Measurements from ENCODE around the gene SIN3A.
"Not testable (repeated sequence)": the region's sequence is repeated elsewhere in the genome, so short reads cannot be mapped to it uniquely, and the experiment has no call there.

The SIN3A gene

DNA sequence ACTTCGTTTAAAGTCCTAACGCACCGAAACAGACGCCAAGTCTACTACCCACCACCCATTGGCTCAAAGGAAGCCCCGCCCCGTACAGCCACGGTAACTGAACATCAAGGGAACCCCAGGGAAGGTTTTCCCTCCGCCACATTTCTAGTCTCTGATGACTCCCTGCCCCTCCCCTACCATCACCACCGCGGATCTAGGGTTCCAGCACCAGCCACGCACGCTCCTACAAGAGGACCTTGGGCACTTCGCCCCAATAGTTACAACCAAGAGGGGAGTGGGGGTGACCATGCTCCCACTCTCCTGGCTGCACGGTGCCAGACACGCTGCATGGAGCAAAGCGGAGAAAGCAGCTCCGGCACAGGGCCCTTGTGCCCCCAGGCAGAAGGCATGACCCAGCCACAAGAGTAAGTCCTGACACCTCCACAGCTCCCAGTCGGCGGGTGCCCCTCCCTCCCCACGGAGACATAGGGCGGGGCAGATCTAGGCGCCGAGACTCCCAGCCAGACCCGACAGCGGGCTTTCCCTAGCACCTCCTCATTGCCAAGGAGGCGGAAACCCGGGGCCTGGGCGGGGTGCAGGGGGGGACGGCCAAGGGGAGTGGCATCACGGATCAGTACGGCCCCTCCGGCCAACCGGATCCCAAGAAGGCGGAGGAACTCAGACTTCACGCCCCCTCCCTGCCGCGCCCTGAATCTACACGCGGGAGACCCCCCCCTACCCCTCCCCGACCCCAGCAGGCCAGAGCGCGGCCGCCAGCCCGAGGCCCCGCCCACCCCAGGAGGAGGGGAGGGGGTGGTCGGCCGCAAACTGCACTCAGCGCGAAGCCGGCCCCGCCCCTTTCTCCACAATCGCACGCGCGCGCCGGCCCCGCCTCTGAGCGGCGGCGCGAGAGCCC lies 936 bp downstream of the SIN3A start:
- ATAC-seq (peak; percentile 43), DNase-seq (peak; percentile 98)

DNA sequence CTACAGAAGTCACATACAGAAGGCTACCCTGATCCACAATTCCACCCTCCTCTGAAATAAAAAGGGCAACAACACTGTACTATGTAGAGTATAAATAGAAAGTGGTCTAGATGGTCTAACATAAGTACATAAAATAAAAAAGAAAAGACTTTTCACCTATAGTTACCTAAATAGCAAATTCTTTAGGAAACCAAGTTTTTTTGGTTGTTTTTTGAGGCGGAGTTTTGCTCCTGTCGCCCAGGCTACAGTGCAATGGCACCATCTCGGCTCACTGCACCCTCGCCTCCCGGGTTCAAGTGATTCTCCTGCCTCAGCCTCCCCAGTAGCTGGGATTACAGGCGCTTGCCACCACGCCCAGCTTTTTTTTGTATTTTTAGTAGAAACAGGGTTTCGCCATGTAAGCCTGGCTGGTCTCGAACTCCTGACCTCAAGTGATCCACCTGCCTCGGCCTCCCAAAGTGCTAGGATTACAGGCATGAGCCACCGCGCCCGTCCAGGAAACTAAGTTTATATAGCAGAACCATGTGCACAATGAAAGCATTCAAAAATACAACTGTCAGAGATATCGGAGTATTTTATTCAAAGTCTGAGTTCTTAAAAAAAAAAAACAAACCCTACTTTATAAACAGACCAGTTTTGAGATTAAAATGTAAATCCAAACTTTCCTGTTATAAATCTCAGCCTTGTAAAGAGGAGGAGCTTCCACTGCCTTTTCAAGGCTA lies 1.7 kb downstream of the SIN3A start:
- ATAC-seq (no peak), DNase-seq (no peak)

DNA sequence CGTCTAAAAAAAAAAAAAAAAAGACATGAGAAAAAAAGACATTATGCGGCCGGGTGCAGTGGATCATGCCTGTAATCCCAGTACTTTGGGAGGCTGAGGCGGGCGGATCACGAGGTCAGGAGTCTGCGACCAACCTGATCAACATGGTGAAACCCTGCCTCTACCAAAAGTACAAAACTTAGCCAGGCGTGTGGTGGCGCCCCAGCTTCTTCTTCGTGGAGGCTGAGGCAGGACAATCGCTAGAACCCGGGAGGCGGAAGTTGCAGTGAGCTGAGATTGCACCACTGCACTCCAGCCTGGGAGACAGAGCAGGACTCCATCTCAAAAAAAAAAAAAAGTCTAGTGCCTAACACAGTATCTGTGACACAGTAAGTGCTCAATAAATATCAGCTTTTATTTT lies 3.3 kb downstream of the SIN3A start:
- not testable (repeated sequence) for ATAC-seq, DNase-seq

DNA sequence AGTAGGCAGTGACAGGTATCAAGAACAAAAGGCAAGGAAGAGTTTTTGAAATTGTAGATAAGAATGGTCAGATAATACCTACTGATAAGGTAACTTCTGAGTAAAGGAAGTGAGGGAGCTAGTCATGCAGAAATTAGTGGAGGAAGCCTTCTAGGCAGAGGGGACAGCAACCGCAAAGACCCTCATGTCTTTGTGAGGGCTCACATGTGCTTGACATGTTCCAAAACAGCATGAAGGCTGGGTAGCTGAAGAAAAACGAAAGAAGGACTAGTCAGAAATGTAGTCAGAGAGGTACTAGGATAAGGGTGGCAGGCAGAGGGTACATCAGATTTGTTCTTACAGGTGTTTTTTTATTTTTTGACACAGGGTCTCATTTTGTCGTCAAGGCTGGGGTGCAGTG lies 5.3 kb downstream of the SIN3A start:
- ATAC-seq (no peak), DNase-seq (no peak)

DNA sequence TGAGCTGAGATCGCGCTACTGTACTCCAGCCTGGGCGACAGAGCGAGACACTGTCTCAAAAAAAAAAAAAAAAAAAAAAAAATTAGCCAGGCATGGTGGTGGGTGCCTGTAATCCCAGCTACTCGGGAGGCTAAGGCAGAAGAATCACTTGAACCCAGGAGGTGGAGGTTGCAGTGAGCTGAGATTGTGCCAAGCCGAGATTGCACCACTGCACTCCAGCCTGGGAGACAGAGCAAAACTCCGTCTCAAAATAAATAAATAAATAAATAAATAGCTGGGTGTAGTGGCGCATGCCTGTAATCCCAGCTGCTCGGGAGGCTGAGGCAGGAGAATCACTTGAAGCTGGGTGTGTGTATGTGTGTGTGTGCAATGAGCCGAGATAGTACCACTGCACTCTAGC lies 6.2 kb downstream of the SIN3A start:
- DNase-seq: not testable (repeated sequence)

DNA sequence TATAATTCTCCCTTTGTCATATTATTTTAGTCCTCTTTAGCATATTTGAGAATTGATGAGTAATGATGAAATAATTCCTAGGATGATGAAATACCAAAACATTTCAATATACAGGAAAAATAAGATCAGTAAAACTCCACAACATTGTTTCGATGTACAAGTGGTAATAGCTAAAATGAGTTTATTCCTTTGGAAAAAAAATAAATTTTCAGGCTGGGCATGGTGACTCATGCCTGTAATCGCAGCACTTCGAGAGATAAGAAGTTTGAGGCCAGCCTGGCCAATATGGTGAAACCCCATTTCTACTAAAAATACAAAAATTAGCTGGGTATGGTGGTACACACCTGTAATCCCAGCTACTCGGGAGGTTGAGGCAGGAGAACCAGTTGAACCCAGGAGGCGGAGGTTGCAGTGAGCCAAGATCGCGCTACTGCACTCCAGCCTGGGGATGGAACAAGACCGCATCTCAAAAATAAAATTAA lies 7.5 kb downstream of the SIN3A start:
- not testable (repeated sequence) for DNase-seq, ATAC-seq

More for the DNA sequence above, 6.2 kb downstream of the SIN3A start:
- not testable (repeated sequence) for ATAC-seq

DNA sequence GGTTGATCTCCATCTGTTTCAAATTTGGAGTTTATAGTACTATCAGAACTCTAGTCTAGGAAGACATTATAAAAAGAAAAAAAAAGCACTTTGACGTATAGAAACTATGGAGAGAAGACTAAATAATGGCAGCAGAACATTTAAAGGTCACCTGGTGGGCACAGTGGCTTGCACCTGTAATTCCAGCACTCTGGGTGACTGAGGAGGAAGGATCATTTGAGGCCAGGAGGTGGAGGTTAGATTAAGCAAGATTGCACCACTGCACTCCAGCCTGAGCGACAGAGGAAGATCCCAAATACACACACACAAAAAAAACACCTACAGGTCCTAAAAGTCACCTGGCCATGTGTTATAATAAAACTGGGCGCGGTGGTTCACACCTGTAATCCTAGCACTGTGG lies 13.8 kb downstream of the SIN3A start:
- ATAC-seq (no peak), DNase-seq (no peak)

DNA sequence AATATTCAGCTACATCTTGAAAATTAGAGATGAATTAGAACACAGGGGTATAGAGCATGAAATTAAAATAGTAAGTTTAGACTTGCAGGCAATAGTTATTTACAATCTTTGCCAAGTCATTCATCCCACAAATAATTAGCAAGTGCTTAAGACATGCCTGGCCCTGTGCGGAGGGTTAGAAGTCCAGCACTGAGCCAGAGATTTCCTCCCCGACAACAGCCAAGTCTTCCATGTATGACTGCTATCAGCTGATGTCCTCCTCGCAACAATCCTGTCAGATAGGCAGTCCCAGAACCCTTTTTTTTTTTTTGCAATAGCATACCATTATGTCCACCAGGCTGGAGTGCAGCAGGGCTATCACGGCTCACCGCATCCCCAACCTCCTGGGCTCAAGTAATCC lies 14.6 kb downstream of the SIN3A start:
- ATAC-seq: no peak
- no peak for DNase-seq

DNA sequence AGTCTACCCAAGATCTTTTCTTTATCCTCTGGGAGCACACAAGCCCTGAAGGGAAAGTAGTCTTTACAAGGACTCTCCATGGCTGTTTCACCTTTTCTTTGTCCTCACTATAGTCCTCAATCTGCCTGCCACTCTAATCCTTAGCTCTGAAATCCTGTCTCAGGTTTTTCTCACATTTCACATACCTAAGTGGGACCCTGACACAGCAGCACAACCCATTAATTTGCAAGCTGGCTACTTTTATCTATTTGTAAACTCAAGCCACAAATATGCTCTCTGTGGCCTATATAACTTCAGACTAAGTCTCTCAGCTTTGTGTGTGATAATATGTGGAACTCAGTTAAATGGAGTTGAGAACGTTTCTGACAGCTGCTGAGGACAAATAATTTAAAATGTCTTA lies 19.8 kb downstream of the SIN3A start:
- DNase-seq (no peak), ATAC-seq (no peak)

DNA sequence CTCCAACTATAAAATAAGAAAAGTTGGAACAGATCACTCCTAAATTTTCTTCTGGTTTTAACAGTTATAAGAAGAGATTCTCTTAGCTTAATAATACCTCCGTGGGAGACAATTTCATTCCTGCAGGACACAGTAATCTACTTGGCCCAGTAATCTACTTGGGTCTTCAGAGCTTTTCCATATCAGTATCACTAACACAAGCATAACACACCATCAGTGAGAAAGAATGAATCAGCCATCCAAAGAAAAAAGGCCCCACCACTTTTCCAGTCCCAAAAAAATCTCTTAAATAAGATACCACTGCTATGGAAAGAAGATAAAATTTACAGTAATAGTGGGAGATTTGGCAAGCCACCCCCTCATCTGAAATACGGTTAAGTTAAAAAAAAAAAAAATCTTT lies 20.2 kb downstream of the SIN3A start:
- ATAC-seq (no peak), DNase-seq (no peak)

DNA sequence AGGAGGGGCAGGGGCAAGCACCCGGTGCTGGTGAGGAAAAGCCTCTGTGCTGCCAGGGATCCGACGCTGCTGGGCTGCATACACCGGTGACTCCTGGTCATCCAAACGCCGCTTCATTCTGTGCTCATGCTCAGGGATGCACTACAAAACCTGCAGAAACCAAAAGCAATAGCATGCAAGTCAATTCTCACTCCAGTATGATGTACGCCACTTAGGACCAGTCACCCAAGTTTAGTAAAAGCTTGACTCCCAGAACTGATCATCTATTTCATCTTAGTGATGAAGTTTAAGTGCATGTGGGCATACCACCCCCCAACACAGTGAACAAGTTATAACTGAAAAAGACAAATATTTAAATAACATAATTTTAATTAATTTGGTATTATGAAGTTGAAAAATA lies 21.2 kb downstream of the SIN3A start:
- ATAC-seq: no peak
- no peak for DNase-seq

DNA sequence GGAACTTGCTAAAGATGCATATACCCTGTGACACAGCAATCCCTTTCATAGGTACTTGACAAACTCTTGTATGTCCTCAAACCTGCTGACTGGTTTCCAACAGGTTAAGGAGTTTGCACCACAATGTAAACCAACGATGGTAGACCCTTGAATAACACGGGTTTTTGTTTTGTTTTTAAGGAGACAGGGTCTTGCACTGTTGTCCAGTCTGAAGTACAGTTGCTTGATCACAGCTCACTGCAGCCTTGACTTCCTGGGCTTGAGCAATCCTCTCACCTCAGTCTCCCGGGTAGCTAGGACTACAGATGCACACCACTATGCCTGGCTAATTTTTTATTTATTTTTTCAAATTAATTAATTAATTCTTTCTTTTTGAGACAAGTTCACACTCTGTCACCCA lies 23.3 kb downstream of the SIN3A start:
- DNase-seq: no peak
- ATAC-seq: no peak

DNA sequence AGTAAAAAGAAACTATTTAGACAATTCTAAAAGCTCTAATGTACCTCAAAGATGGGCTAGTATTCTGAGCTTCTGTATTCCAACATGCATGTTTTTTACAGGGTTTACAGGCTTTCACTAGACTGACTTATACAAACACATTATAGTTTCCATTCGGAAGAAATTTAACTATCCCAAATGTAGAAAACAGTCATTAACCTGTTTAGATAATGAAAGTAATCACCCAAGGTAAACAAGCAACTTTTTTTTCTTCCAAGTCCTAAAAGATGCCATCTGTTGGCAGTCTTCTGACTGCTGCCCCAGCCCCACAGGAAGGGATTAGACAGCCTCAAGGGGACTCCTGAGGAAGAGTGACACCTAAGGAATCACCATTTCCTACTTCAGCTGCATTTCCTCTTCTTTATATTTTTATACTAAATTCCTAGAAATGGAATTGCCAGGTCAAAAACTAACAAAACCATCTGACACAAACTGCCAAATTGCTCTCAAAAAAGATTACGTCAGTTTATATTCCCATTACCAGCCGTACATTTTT lies 25.5 kb downstream of the SIN3A start:
- DNase-seq: no peak
- ATAC-seq: no peak

DNA sequence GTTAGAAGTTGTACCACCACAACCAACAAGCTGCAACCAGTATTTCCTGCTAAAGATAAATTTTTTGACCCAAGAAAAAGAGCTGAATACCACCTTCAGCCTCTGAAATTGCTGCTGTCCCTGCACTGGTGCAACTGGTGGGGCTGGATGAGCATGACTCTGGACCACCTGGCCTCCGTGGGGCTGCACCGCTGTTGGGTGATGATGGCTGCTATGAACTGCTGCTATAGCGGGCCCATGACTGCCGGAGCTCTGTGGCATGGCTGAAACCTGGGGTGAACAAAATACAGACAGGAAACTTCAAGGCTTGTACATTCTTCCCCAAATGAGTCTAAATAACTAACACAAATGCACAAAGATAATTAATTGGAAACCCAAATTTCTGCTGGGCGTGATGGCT lies 28.9 kb downstream of the SIN3A start:
- ATAC-seq (no peak), DNase-seq (no peak)

DNA sequence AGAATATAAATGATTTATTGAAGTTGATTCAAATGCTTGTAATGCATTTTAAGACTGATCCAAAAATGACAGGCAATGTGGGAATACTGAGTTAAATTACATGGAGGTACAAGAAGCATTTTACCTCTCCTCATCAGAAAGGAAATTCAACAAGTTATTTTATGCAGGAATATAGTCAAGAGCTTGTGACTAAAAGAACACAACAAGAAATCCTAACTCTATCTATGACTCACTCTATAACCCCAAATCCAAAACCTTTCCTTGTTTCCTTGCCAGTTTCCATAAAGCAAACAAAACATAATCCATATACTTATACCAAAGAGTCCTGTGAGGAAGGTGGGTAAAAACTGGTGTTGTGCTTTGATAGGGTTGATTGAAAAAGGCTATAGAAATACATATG lies 30.8 kb downstream of the SIN3A start:
- ATAC-seq (no peak), DNase-seq (no peak)

DNA sequence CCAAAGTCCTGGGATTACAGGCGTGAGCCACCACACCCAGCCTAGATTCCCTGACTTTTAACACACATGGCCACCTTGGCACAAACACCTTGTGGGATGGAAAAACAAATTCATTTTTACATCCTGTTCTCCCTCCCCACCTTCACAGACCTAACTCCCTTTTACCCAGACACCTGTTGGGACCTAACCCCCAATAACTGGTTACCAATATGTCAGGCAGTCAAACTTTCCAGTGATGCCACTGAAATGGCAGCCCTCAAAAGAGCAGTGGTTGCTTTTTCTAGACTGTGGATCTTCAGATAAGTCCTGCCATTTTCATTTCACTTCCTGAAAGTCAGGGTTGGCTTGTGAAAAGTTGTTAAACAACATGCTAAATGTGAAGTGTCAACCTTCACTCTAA lies 34.9 kb downstream of the SIN3A start:
- ATAC-seq (peak; percentile 89), DNase-seq (no peak)

DNA sequence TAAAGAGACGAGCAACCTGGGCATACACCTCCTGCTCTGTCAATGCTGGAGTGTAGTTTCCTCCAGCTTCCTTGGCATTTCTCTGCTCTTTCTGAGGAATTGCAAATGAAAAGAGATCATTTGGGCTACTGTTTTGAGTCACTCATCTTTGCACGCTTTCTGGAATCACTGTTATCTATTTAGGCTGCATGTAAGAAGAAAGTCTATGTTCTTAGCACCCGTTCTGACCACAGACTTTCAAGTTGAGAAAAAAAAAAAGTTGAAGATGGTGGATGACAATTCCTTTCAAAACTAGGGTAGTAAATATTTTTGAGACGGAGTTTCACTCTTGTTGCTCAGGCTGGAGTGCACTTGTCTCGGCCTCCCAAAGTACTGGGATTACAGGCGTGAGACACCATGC lies 41.3 kb downstream of the SIN3A start:
- DNase-seq (no peak), ATAC-seq (no peak)

DNA sequence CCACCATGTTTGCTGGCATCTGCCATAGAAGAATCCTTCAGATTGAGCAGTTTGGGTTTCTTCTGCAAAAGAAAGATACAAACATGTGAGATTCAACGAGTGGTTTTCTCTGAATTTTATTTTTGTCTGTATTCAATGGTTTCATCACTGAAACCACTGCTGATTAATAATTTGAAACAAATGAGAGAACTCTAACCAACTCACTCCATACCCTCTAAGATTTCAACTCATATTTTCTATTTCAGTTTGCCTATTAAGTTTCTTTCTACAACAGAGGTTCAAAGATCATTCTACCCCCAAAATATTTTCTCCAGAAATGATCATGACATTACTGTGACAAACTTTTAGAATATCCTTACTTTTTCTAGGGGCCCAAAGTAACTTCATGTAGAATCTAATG lies 44.4 kb downstream of the SIN3A start:
- DNase-seq (no peak), ATAC-seq (no peak)

DNA sequence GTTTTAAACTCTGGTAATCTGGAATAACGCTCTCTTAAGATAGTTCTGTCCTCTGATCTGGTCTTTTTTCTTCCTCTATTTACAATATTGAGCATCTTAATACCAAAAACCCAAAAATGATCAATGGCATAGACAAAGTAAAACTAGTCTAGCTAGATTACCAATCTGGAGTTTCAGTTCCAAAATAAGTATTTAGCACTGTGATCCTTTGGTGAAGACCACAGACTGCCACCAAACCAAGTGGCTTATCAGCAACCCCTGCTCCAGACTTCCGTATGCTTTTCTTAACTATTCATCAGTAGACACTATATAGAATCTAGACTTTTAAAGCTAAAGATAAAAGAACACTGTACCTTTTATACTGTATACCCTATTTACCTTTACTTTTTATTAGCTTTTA lies 47.6 kb downstream of the SIN3A start:
- DNase-seq (no peak), ATAC-seq (no peak)

DNA sequence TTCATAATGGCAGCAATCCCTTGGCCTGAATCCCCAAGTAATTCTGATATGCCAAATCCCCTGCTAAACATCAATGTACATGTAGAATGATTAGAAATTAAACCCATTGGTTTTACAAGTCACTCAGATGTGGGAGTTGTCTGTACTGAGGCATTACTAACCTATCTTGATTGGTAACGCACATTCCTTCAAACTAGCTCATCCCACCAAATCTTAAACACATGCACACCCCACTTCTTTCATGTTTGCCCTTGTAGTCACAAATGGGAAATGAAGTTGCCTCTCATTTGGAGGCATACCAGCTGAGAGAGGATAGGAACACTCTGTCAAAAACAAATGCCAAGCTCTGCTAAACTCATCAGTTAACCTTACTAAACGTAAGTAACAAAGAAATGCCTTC lies 54.0 kb downstream of the SIN3A start:
- DNase-seq (no peak), ATAC-seq (no peak)

DNA sequence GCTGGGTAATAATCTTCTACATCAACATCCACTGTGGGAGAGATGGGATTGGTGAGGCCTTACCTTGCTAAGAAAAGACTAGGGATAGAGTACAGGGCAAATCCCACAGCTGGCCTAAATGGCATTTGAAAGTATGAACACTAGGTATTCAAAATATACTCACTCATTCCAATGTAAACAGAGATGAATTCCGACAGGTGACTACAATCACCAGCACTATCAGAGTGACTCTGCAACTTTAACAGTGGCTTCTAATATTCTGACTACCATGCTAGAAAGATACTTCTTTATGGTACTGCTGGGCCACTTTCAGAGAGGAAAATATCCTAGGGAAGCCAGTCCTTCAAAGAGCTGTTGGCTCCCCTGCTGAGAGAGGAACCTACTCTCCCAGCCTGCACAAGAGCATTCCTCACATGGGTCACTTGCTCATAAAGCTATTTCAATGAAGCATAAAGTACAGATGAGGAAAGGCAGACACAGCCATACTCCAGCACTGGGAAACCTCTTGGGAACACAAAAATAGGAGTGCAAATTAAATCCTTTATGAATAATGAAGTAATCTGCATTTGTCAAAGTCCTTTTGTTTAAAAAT lies 61.6 kb downstream of the SIN3A start:
- no peak for DNase-seq
- ATAC-seq: no peak

DNA sequence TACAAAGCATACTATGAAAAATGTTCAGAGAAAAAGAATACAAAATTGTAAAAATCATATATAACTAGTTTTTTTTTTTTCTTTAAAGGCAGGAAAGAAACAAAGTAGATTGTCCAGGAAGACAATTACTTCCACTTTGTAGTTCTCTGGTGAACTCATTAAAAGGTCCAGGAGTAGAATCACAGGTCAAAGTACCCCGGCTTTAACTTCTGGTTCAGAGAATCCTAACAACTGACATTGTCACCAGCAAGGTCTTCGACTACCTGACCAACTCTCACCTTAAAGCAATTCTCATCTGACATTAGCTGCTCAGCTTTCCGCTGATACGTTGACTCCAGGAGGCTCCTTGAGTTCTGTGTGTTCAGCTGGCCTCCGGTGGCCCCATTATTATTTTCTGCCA lies 67.5 kb downstream of the SIN3A start:
- not testable (repeated sequence) for ATAC-seq

DNA sequence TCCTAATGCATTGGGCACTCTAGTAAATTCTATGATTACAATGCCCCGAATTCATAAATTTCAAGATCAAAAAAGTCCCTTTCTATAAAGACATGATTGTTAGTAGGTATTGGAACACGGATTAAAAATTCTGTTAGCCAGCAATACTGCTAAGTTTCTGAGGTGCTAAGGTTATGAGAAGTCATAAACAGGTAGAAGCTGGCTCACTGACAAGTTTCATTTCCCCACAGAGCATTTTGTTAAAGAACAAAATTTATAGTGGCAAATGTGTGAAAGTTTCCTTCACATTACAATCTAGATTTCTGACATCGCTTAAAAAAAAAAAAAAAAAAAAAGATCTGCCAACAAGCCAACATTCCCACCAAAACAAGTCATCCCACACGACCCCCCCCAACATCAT lies 70.7 kb downstream of the SIN3A start:
- ATAC-seq (no peak), DNase-seq (no peak)

More for the DNA sequence above, 67.5 kb downstream of the SIN3A start:
- DNase-seq: not testable (repeated sequence)

All from stimulated activated naive CD8-positive, alpha-beta T cell treated with anti-CD3 and anti-CD28 coated beads, Interleukin-15, Interleukin-2, amounts not matched to agents 100 U/mL and 50 U/mL, for 24 hours (primary cell).